K562 (cell line): ENCODE data around the gene HOXC11. TPM values are rescaled to one million over a fixed set of nuclear protein-coding genes. Genes with fewer than 3 reads are reported as not detected.
A peak's percentile ranks its signal among the peaks of the same experiment; 100 is the strongest.

Experiments used
- ATF7 ChIP-seq: fragments of 450-650 bp; IDR thresholded peaks from 2 replicates; pipeline ENCODE4 v1.7.1; 2014; ENCODE audit warnings: mild to moderate bottlenecking, moderate library complexity
- CBX3 ChIP-seq, 2 experiments: IDR thresholded peaks; 1 replicate in 1 of 2; 2 replicates in 1 of 2; pipeline ENCODE4 v1.6.1; 2012; ENCODE audit warnings: inconsistent platforms in 2 of 2, low read length in 2 of 2, borderline replicate concordance in 1 of 2, control low read depth in 1 of 2
- CCAR2 ChIP-seq: fragments of 200-400 bp; formaldehyde crosslinking; IDR thresholded peaks from 2 replicates; pipeline ENCODE4 v1.6.1; 2017; ENCODE audit warnings: mild to moderate bottlenecking, low read depth, low read length
- CXXC5 ChIP-seq: fragments of 250-450 bp; sonication (Bioruptor Pico); IDR thresholded peaks from 2 replicates; pipeline ENCODE4 v1.8.0; 2022; ENCODE audit warnings: inconsistent platforms, mild to moderate bottlenecking, moderate library complexity
- HIVEP1 ChIP-seq: fragments of 250-450 bp; sonication (Bioruptor Pico); IDR thresholded peaks from 2 replicates; pipeline ENCODE4 v1.4.0; 2020; ENCODE audit warnings: mild to moderate bottlenecking
- NCOA4 ChIP-seq: fragments of 450-650 bp; IDR thresholded peaks from 2 replicates; pipeline ENCODE4 v1.6.1; 2018; ENCODE audit warnings: mild to moderate bottlenecking; ENCODE audit not compliant: partially characterized antibody
- TAF1 ChIP-seq: IDR thresholded peaks from 2 replicates; pipeline ENCODE4 v1.6.1; 2011; ENCODE audit warnings: mild to moderate bottlenecking, low read length, moderate library complexity; ENCODE audit not compliant: insufficient read depth, control insufficient read depth, severe bottlenecking; ENCODE audit errors: extremely low read depth
- TARDBP ChIP-seq: fragments of 450-650 bp; IDR thresholded peaks from 2 replicates; pipeline ENCODE4 v1.6.1; 2016
- TEAD4 ChIP-seq, 2 experiments: sonication (generic) in 1 of 2; formaldehyde crosslinking in 1 of 2; IDR thresholded peaks; 2 replicates each; pipeline versions ENCODE4 v1.6.1 to v1.8.0; 2012 to 2022; ENCODE audit warnings: borderline replicate concordance in 1 of 2, inconsistent platforms in 1 of 2, low read length in 1 of 2, mild to moderate bottlenecking in 1 of 2, missing genetic modification reagents in 1 of 2
- ZFPM2 ChIP-seq: fragments of 250-450 bp; sonication (Bioruptor Pico); IDR thresholded peaks from 2 replicates; pipeline ENCODE4 v1.5.1; 2022; ENCODE audit warnings: mild to moderate bottlenecking
- ZNF212 ChIP-seq: fragments of 450-650 bp; formaldehyde crosslinking; IDR thresholded peaks from 2 replicates; pipeline ENCODE4 v1.4.0; 2020; ENCODE audit warnings: mild to moderate bottlenecking
- polyA plus RNA-seq, 8 experiments: library from polyadenylated mRNA; depleted of rRNA in 4 of 8; stranded (reverse) in 5 of 8; unstranded in 3 of 8; fragments of >200 nt; fragmentation: Nextera tagmentation in 2 of 8; fragmentation: Illumina TruSeq in 1 of 8; extraction: Ambion mirVana in 2 of 8; extraction: Trizol in 1 of 8; gene quantifications; 2 replicates each; pipeline versions ENCODE4 v1.2.1 to v1.2.3, GENCODE V29; 2011 to 2014; ENCODE audit warnings: inconsistent platforms in 1 of 8, missing spikeins in 1 of 8
- total RNA-seq, 7 experiments: library from RNA; depleted of rRNA in 6 of 7; stranded (reverse); fragments of >200 nt in 6 of 7; fragmentation: Illumina TruSeq in 2 of 7; extraction: Trizol in 2 of 7; gene quantifications; 2 replicates each; pipeline versions ENCODE4 v1.2.1 to v1.2.3, GENCODE V29; 2011 to 2021; ENCODE audit warnings: low replicate concordance in 1 of 7
- TF ChIP-seq, protein P1 (sequence below): IDR thresholded peaks from 3 replicates; pipeline ENCODE4 v1.6.1; 2011; ENCODE audit warnings: borderline replicate concordance, mild to moderate bottlenecking, moderate library complexity; ENCODE audit not compliant: insufficient read length; ENCODE audit errors: extremely low read depth
- TF ChIP-seq, protein P2 (sequence below): fragments of 250-450 bp; sonication (Bioruptor Pico); IDR thresholded peaks from 2 replicates; pipeline ENCODE4 v1.4.0; 2020; ENCODE audit warnings: mild to moderate bottlenecking, moderate library complexity
- TF ChIP-seq, protein P3 (sequence below): sonication (generic); formaldehyde crosslinking; IDR thresholded peaks from 2 replicates; pipeline ENCODE4 v1.8.0; 2022; ENCODE audit warnings: missing genetic modification reagents, mild to moderate bottlenecking, moderate library complexity, borderline replicate concordance
- TF ChIP-seq, protein P4 (sequence below): IDR thresholded peaks from 2 replicates; pipeline ENCODE4 v1.6.1; 2011; ENCODE audit not compliant: insufficient read length; ENCODE audit errors: extremely low read depth
- TF ChIP-seq, protein P5 (sequence below), 3 experiments: fragments of 200-800 bp in 1 of 3; sonication (Bioruptor generic) in 1 of 3; sonication (generic) in 1 of 3; formaldehyde crosslinking in 1 of 3; IDR thresholded peaks; 2 replicates each; pipeline versions ENCODE4 v1.6.1 to v1.8.0; 2016 to 2022; ENCODE audit warnings: mild to moderate bottlenecking in 2 of 3, missing compliant biosample characterization in 2 of 3, missing genetic modification characterization in 2 of 3, missing genetic modification reagents in 1 of 3

Gene HOXC11
- total and polyA plus RNA-seq, 9 of the 15 experiments (the other 6 are each of a cell fraction or from before 2014, with no cell fraction given), result not detected

DNA sequence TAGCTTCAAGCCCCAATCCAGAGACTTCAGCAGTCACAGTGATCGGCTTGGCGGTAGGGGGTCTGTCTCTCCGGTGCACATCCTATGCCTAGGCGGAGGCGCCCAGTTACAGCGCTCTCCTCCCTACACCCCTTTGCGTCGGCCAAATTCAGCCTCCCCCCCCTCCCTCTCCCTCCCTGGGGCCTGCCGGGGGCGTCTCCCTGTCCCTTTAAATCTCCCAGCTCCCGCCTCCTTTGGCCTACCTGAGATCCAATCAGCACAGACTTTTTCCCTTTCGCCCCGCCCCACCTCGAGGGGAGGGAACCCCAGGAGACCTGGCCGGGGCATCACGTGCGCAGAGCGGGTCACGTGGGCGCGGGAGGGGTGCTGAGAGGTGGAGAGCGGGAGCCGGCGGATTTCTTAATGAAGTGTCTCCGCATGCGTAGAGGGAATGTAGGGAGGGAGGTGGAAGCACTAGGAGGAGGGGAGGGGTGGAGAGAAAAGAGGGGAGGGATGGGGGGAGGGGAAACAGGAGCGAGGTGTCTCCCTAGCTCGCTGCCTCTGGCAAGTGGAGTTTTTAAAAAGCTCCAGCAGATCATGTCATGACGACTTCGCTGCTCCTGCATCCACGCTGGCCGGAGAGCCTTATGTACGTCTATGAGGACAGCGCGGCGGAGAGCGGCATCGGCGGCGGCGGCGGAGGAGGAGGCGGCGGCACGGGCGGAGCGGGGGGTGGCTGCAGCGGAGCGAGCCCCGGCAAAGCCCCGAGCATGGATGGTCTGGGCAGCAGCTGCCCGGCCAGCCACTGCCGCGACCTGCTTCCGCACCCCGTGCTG is 34.4 kb upstream of the HOXC11 start, which contains the start of gene HOXC13 (continued):
- TF ChIP-seq ZFPM2 (CRISPR knock-in tag) (no peak), CBX3 (IDR thresholded peaks at IDR 0.05; ENCODE audit: borderline replicate concordance in 1 of 2, low read length in 2 of 2) (0 out of 3 replicates have a peak, but pooled peaks of 1 of the 2 experiments have one; percentile 13), CXXC5 (peak; percentile 31; the same call in 1 of the 2 replicates), ZNF212 (CRISPR knock-in tag) (no peak), ATF7 (peak; percentile 47; the same call in 1 of the 2 replicates), HIVEP1 (CRISPR knock-in tag) (no peak), NCOA4 (no peak), CCAR2 (no peak), TEAD4 (IDR thresholded peaks at IDR 0.05; ENCODE audit: low read length) (no peak), TEAD4 (CRISPR knock-in tag; IDR thresholded peaks at IDR 0.05; ENCODE audit: borderline replicate concordance) (no peak), TAF1 (no peak), TARDBP (no peak)
- TF ChIP-seq, protein P1, sequence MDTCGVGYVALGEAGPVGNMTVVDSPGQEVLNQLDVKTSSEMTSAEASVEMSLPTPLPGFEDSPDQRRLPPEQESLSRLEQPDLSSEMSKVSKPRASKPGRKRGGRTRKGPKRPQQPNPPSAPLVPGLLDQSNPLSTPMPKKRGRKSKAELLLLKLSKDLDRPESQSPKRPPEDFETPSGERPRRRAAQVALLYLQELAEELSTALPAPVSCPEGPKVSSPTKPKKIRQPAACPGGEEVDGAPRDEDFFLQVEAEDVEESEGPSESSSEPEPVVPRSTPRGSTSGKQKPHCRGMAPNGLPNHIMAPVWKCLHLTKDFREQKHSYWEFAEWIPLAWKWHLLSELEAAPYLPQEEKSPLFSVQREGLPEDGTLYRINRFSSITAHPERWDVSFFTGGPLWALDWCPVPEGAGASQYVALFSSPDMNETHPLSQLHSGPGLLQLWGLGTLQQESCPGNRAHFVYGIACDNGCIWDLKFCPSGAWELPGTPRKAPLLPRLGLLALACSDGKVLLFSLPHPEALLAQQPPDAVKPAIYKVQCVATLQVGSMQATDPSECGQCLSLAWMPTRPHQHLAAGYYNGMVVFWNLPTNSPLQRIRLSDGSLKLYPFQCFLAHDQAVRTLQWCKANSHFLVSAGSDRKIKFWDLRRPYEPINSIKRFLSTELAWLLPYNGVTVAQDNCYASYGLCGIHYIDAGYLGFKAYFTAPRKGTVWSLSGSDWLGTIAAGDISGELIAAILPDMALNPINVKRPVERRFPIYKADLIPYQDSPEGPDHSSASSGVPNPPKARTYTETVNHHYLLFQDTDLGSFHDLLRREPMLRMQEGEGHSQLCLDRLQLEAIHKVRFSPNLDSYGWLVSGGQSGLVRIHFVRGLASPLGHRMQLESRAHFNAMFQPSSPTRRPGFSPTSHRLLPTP, result no peak
- TF ChIP-seq, protein P2, sequence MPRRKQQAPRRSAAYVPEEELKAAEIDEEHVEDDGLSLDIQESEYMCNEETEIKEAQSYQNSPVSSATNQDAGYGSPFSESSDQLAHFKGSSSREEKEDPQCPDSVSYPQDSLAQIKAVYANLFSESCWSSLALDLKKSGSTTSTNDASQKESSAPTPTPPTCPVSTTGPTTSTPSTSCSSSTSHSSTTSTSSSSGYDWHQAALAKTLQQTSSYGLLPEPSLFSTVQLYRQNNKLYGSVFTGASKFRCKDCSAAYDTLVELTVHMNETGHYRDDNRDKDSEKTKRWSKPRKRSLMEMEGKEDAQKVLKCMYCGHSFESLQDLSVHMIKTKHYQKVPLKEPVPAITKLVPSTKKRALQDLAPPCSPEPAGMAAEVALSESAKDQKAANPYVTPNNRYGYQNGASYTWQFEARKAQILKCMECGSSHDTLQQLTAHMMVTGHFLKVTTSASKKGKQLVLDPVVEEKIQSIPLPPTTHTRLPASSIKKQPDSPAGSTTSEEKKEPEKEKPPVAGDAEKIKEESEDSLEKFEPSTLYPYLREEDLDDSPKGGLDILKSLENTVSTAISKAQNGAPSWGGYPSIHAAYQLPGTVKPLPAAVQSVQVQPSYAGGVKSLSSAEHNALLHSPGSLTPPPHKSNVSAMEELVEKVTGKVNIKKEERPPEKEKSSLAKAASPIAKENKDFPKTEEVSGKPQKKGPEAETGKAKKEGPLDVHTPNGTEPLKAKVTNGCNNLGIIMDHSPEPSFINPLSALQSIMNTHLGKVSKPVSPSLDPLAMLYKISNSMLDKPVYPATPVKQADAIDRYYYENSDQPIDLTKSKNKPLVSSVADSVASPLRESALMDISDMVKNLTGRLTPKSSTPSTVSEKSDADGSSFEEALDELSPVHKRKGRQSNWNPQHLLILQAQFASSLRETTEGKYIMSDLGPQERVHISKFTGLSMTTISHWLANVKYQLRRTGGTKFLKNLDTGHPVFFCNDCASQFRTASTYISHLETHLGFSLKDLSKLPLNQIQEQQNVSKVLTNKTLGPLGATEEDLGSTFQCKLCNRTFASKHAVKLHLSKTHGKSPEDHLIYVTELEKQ (CRISPR knock-in tag), result no peak
- TF ChIP-seq, protein P3, sequence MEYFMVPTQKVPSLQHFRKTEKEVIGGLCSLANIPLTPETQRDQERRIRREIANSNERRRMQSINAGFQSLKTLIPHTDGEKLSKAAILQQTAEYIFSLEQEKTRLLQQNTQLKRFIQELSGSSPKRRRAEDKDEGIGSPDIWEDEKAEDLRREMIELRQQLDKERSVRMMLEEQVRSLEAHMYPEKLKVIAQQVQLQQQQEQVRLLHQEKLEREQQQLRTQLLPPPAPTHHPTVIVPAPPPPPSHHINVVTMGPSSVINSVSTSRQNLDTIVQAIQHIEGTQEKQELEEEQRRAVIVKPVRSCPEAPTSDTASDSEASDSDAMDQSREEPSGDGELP (CRISPR knock-in tag), result peak; percentile 64; the same call in 1 of the 2 replicates
- TF ChIP-seq, protein P4, sequence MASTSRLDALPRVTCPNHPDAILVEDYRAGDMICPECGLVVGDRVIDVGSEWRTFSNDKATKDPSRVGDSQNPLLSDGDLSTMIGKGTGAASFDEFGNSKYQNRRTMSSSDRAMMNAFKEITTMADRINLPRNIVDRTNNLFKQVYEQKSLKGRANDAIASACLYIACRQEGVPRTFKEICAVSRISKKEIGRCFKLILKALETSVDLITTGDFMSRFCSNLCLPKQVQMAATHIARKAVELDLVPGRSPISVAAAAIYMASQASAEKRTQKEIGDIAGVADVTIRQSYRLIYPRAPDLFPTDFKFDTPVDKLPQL, result no peak
- TF ChIP-seq, protein P5, sequence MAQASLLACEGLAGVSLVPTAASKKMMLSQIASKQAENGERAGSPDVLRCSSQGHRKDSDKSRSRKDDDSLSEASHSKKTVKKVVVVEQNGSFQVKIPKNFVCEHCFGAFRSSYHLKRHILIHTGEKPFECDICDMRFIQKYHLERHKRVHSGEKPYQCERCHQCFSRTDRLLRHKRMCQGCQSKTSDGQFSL (CRISPR knock-in tag; IDR thresholded peaks at IDR 0.05), result no peak
- TF ChIP-seq, protein P5 (tag; IDR thresholded peaks at IDR 0.05), result peak in 1 of 2 experiments; percentile 76; a peak in 1 of 4 replicates
